ENCODE results near the gene DIPK1B.

The DIPK1B gene

DNA sequence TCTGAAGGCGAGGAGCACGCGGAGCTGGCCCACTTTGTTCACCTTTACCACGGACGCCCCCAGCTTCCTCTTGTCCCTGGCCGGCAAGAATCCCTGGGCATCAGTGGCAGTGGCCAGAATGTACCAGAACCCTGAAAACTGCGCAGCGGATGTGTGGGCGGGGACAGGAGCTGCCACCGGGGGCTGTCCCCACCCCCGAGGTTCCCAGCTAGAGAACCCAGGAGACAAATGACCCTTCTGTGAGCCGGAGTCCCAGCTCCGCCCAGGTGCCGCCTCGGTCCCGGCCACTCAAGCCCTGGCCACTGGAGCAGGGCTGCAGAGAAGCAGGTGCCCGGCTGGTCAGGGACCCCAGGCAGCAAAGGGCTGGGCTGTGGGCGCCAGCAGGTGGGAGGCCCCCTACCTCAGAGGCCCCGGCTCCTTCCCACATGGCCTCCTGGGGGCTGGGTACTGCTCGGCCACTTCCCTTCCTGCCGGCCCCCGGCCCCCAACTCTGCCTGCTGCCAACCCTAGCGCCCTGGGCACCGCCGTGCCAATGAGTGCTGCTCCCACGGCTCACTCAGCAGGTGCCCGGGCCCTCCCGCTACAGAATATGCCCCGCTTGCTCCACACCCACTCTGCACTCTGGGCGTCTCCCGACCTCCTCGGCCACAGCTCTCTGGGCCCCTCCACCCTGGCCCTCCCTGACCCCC, 29.7 kb downstream of the DIPK1B start:
- H3K9me2 ChIP-seq (replicated peaks; ENCODE audit: control insufficient read depth, low read length) = no peaks in the 10 kb centered on the region
- H3K4me3 ChIP-seq (ENCODE audit: low read length) = peak overlapping the region; percentile 59
- H3K9me3 ChIP-seq (ENCODE audit: control insufficient read depth, insufficient read depth, low read length) = no peaks in the 10 kb centered on the region
- H3K27me3 ChIP-seq (ENCODE audit: control insufficient read depth, low read length) = peaks cover 45% of the 10 kb centered on the region
- no peaks in the 10 kb centered on the region for H3K79me2 ChIP-seq (ENCODE audit: control insufficient read depth, low read length)
- no peaks in the 10 kb centered on the region for H3K36me3 ChIP-seq (ENCODE audit: control insufficient read depth, low read length)
- H3K4me1 ChIP-seq (ENCODE audit: control insufficient read depth, low read length) = peaks cover 24% of the 10 kb centered on the region
- H3F3A ChIP-seq (ENCODE audit: control insufficient read depth, insufficient read depth) = no peaks in the 10 kb centered on the region
- TF ChIP-seq CTCF (IDR thresholded peaks at IDR 0.05; ENCODE audit: low read depth, low read length, poor library complexity, severe bottlenecking) (peak; percentile 11), EZH2phosphoT487 (IDR thresholded peaks at IDR 0.05; ENCODE audit: borderline replicate concordance, low read length) (no peak)
- no peaks in the 10 kb centered on the region for H4K20me1 ChIP-seq (ENCODE audit: control insufficient read depth, insufficient read depth, low read depth, low read length)
- H3K27ac ChIP-seq (ENCODE audit: low read depth, low read length) = no peak overlapping the region
- peak overlapping the region; percentile 75 for H3K4me2 ChIP-seq (ENCODE audit: low read length)

DNA sequence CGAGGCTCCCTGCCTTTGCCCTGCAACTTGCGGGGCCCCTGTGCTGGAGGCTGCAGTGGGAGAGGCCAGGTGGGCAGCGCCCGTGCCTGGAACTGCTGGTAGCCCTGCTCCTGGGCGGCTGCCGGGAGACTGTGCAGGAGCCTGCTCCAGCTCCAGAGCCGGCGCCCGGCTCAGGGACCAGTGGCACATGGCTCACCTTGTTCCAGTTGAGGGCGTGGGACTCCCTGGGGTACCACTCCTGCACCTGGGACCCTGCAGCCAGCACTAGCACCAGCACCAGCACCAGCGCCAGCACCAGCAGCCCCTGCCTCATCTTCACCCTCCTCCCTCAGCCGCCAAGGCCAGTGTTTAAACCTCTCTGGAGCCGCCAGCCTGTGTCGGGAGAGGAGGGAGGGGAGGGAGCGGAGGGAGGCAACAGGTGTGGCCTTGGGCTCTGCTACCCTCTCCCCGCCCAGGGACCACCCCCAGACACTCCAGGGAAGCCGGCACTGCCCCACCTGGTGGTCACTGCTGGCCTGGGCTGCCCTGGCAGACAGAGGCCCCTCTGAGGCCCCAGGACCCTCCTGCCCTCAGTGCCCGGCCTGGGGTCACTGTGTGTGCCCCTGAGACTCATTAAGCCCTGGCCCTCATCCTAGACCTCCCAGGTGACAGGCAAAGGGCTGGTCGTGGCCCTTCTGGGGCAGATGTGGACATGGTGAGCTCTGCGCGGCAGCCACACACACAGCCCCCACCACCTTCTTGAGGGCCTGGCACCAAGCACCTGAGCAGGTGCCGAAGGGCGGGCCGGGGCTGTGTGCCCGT, 30.4 kb downstream of the DIPK1B start, which contains the start of gene LCN10:
Gene LCN10 (minus strand): TSS at position 350 of the 801 bp plus-strand sequence. CDS start 37 bp downstream, at position 313.
- peak within 1 kb of the TSS; percentile 75 for H3K4me2 ChIP-seq (ENCODE audit: low read length)
- H3K27ac ChIP-seq (ENCODE audit: low read depth, low read length) = no peak within 1 kb of the TSS
- H3K4me1 ChIP-seq (ENCODE audit: control insufficient read depth, low read length) = peaks cover 24% of the 10 kb centered on the region
- no peaks in the 10 kb centered on the region for H3K9me3 ChIP-seq (ENCODE audit: control insufficient read depth, insufficient read depth, low read length)
- H3K9me2 ChIP-seq (replicated peaks; ENCODE audit: control insufficient read depth, low read length) = no peaks in the 10 kb centered on the region
- TF ChIP-seq CTCF (IDR thresholded peaks at IDR 0.05; ENCODE audit: low read depth, low read length, poor library complexity, severe bottlenecking) (no peak), EZH2phosphoT487 (IDR thresholded peaks at IDR 0.05; ENCODE audit: borderline replicate concordance, low read length) (no peak)
- H3K79me2 ChIP-seq (ENCODE audit: control insufficient read depth, low read length) = no peaks in the 10 kb centered on the region
- H4K20me1 ChIP-seq (ENCODE audit: control insufficient read depth, insufficient read depth, low read depth, low read length) = no peaks in the 10 kb centered on the region
- peaks cover 45% of the 10 kb centered on the region for H3K27me3 ChIP-seq (ENCODE audit: control insufficient read depth, low read length)
- no peaks in the 10 kb centered on the region for H3F3A ChIP-seq (ENCODE audit: control insufficient read depth, insufficient read depth)
- H3K4me3 ChIP-seq (ENCODE audit: low read length) = peak within 1 kb of the TSS; percentile 59
- H3K36me3 ChIP-seq (ENCODE audit: control insufficient read depth, low read length) = no peaks in the 10 kb centered on the region

DNA sequence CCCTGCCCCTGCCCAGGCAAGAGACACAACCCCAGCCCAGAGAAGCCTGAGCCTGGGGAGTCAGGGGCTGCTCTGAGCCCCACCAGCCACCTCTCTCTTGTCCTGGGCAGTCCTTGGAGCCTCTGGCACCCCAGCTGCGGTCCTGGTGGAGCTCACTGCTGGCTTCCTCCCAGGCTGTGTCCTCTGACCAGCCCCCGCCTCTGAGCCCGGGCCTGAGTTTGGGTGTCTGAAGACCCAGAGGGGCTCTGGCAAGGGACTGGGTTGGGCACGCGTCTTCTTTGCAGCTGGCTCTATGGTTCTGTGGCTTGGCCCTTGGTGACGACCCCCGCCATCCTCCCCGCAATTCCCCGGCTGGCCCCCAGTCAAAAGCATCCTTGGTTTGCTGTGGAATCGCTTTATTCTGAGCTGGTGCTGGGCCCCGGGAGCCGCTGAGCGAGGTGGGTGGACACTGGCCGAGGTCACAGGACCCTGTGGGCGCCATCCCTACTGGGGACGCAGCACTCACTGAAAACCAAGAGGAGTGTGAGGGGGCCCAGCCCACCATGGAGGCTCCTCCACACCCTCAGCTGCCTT, 31.4 kb downstream of the DIPK1B start:
- Histone ChIP-seq H3K79me2 (ENCODE audit: control insufficient read depth, low read length) (no peaks in the 10 kb centered on the region), H3K9me2 (replicated peaks; ENCODE audit: control insufficient read depth, low read length) (no peaks in the 10 kb centered on the region), H3K4me3 (ENCODE audit: low read length) (no peak overlapping the region), H3K4me2 (ENCODE audit: low read length) (no peak overlapping the region), H3K36me3 (ENCODE audit: control insufficient read depth, low read length) (no peaks in the 10 kb centered on the region), H3K9me3 (ENCODE audit: control insufficient read depth, insufficient read depth, low read length) (no peaks in the 10 kb centered on the region), H3F3A (ENCODE audit: control insufficient read depth, insufficient read depth) (no peaks in the 10 kb centered on the region), H3K27ac (ENCODE audit: low read depth, low read length) (no peak overlapping the region), H3K27me3 (ENCODE audit: control insufficient read depth, low read length) (peaks cover 45% of the 10 kb centered on the region), H3K4me1 (ENCODE audit: control insufficient read depth, low read length) (peaks cover 30% of the 10 kb centered on the region), H4K20me1 (ENCODE audit: control insufficient read depth, insufficient read depth, low read depth, low read length) (no peaks in the 10 kb centered on the region)
- TF ChIP-seq EZH2phosphoT487 (IDR thresholded peaks at IDR 0.05; ENCODE audit: borderline replicate concordance, low read length) (no peak), CTCF (IDR thresholded peaks at IDR 0.05; ENCODE audit: low read depth, low read length, poor library complexity, severe bottlenecking) (no peak)
